ENCODE results near the gene PHGDH.

DNA sequence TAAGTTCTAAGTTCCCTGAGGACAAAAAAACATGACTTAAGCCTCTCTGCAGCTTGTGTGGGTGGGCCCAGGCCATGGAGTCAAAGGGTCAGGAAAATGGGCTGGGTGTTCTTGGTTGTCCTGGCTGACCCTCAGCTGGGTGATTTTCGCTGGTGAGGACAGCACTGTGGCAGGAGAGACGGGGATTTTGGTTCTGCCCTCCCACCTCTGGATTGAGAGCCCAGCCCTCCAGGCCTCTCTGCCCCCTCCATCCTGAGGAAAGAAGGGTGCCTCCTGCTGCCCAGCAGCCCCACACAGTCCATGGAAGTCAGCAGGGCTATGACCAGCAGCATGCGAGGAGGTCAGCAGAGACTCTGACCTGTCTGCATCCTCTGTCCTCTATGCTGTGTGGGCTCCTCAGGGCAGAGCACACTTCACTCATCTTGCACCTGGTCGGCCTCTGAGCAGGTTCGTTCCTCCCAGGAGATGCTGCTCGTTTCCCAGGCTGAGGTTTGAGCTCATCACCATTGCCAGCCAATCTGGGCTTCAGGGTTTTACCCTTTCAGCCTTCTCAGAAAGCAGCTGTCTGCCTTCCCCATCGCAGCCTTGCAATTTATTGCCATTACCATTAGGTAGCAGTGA lies 26.5 kb downstream of the PHGDH start:
- TF ChIP-seq EZH2 (IDR thresholded peaks at IDR 0.05) (no peak), POLR2AphosphoS5 (IDR thresholded peaks at IDR 0.05; ENCODE audit: borderline replicate concordance, low read depth, low read length) (no peak)
